Lower leg skin (tissue), 3 donors: ENCODE data around the gene GSTA5.
A peak's percentile ranks its signal among the peaks of the same experiment; 100 is the strongest.

Source experiments
- POLR2A ChIP-seq, 2 donors: fragments of 450-650 bp; IDR thresholded peaks; one replicate each; pipeline ENCODE4 v1.6.1; 2016 to 2017; ENCODE audit warnings: antibody characterized with exemption in 2 of 2, mild to moderate bottlenecking in 1 of 2, moderate library complexity in 1 of 2
- TF ChIP-seq, protein P1 (sequence below), 3 donors: fragments of 450-650 bp; IDR thresholded peaks; one replicate each; pipeline ENCODE4 v1.5.1; 2016; ENCODE audit warnings: antibody characterized with exemption in 3 of 3, mild to moderate bottlenecking in 3 of 3, moderate library complexity in 2 of 3

DNA sequence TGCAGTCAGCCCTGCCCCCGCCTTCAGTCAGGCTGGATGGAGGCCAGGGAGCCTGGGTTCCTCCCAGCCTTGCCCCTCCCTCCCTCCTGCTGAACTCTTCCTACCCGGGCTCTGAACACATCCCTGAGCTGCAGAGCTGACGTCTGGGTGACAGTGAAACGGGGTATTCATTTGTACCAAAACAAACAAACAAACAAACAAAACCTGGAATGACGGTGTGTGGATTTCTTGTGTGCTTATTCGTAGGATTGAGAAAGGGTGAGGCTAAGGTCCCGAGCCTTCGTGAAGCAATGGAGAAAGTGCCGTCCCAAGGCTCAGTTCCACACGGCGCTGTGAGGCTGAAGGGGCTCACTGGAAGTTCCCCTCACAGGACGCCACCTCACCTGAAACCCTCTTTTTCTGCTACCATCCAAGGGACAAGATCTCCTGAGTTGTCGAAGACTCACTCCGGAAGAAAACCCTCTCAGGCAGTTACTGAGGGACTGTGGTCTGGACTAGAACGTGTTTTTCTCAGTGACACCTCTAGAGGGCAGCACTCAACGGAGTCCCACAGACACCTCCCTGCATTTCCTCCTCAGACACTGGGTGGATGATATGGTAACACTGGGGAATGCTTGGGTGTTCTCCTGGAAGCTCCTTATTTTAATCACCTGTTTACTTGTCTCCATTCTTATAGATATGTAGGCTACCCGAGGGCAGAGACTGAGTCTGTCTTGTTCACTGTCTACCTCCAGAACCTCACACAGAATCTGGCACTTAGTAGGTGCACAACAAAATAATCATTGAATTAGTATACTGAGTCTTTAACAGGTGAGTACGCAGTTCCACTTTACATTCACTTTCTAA lies 41.6 kb upstream of the GSTA5 start:
- TF ChIP-seq, protein P1, sequence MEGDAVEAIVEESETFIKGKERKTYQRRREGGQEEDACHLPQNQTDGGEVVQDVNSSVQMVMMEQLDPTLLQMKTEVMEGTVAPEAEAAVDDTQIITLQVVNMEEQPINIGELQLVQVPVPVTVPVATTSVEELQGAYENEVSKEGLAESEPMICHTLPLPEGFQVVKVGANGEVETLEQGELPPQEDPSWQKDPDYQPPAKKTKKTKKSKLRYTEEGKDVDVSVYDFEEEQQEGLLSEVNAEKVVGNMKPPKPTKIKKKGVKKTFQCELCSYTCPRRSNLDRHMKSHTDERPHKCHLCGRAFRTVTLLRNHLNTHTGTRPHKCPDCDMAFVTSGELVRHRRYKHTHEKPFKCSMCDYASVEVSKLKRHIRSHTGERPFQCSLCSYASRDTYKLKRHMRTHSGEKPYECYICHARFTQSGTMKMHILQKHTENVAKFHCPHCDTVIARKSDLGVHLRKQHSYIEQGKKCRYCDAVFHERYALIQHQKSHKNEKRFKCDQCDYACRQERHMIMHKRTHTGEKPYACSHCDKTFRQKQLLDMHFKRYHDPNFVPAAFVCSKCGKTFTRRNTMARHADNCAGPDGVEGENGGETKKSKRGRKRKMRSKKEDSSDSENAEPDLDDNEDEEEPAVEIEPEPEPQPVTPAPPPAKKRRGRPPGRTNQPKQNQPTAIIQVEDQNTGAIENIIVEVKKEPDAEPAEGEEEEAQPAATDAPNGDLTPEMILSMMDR (IDR thresholded peaks at IDR 0.05) = peak in 1 of 3 donors; percentile 47
- no peak for TF ChIP-seq POLR2A (IDR thresholded peaks at IDR 0.05)
